Memory B cell (primary cell): Measurements from ENCODE around the gene MIA3.
A peak's percentile ranks its signal among the peaks of the same experiment; 100 is the strongest.
"Not testable (repeated sequence)": the region's sequence is repeated elsewhere in the genome, so short reads cannot be mapped to it uniquely, and the experiment has no call there.

Source experiments
- ATAC-seq: fragments of 150-1000 bp; cut with Tn5 transposase; 2 replicates; pipeline ENCODE4 v1.10.0; 2021; ENCODE audit warnings: low read depth, mild to moderate bottlenecking, moderate library complexity
- DNase-seq, 2 donors: peaks; one replicate each; pipeline ENCODE4 v3.0.0; 2022; ENCODE audit warnings: low spot score in 2 of 2
- H3K27ac Mint-ChIP-seq: one replicate; pipeline ENCODE4 v1.8.0; 2022; ENCODE audit warnings: mild to moderate bottlenecking, moderate library complexity, mixed read lengths
- H3K27me3 Mint-ChIP-seq: one replicate; pipeline ENCODE4 v1.8.0; 2022; ENCODE audit warnings: mixed read lengths
- H3K36me3 Mint-ChIP-seq: one replicate; pipeline ENCODE4 v1.8.0; 2022; ENCODE audit warnings: mild to moderate bottlenecking, mixed read lengths
- H3K4me1 Mint-ChIP-seq: one replicate; pipeline ENCODE4 v1.8.0; 2022; ENCODE audit warnings: mixed read lengths
- H3K4me3 Mint-ChIP-seq: one replicate; pipeline ENCODE4 v1.8.0; 2022; ENCODE audit warnings: mild to moderate bottlenecking, moderate library complexity, mixed read lengths
- H3K9me3 Mint-ChIP-seq: one replicate; pipeline ENCODE4 v1.8.0; 2022; ENCODE audit warnings: mixed read lengths

The MIA3 gene

GRCh38 chr1:222606757-222607156 is 11.1 kb upstream of the MIA3 start:
- H3K4me1 Mint-ChIP-seq = no peaks in the 10 kb centered on the region
- peaks cover 6% of the 10 kb centered on the region for H3K36me3 Mint-ChIP-seq
- ATAC-seq (no peak), DNase-seq (no peak)
- H3K27me3 Mint-ChIP-seq = no peaks in the 10 kb centered on the region
- H3K4me3 Mint-ChIP-seq = no peak overlapping the region
- H3K9me3 Mint-ChIP-seq = peaks cover 1% of the 10 kb centered on the region
- H3K27ac Mint-ChIP-seq = no peak overlapping the region

GRCh38 chr1:222609111-222609510 is 8.8 kb upstream of the MIA3 start:
- H3K9me3 Mint-ChIP-seq, H3K36me3 Mint-ChIP-seq, DNase-seq, ATAC-seq, H3K4me3 Mint-ChIP-seq, H3K27ac Mint-ChIP-seq, H3K4me1 Mint-ChIP-seq, H3K27me3 Mint-ChIP-seq: not testable (repeated sequence)

GRCh38 chr1:222610728-222611127 is 7.2 kb upstream of the MIA3 start:
- Mint-ChIP-seq H3K9me3 (peaks cover 1% of the 10 kb centered on the region), H3K27ac (no peak overlapping the region), H3K36me3 (peaks cover 6% of the 10 kb centered on the region), H3K4me3 (no peak overlapping the region), H3K4me1 (no peaks in the 10 kb centered on the region), H3K27me3 (peaks cover 2% of the 10 kb centered on the region)
- ATAC-seq (no peak), DNase-seq (no peak)

- H3K4me1 Mint-ChIP-seq = peaks cover 5% of the 10 kb centered on the region
- no peak overlapping the region for H3K4me3 Mint-ChIP-seq
- no peak overlapping the region for H3K27ac Mint-ChIP-seq
- DNase-seq = no peak
- H3K36me3 Mint-ChIP-seq = peaks cover 5% of the 10 kb centered on the region
- peaks cover 1% of the 10 kb centered on the region for H3K9me3 Mint-ChIP-seq
- peaks cover 2% of the 10 kb centered on the region for H3K27me3 Mint-ChIP-seq
- no peak for ATAC-seq
Observed at GRCh38 chr1:222613627-222614026, 4.3 kb upstream of the MIA3 start.

- H3K27me3 Mint-ChIP-seq = peaks cover 2% of the 10 kb centered on the region
- no peaks in the 10 kb centered on the region for H3K9me3 Mint-ChIP-seq
- ATAC-seq (no peak), DNase-seq (no peak)
- no peak overlapping the region for H3K4me3 Mint-ChIP-seq
- H3K36me3 Mint-ChIP-seq = peaks cover 4% of the 10 kb centered on the region
- H3K4me1 Mint-ChIP-seq = peaks cover 18% of the 10 kb centered on the region
- no peak overlapping the region for H3K27ac Mint-ChIP-seq
Observed at GRCh38 chr1:222616525-222616924, 1.4 kb upstream of the MIA3 start.

- peak overlapping the region; percentile 92 for H3K27ac Mint-ChIP-seq
- peak overlapping the region; percentile 96 for H3K4me3 Mint-ChIP-seq
- no peaks in the 10 kb centered on the region for H3K9me3 Mint-ChIP-seq
Observed at GRCh38 chr1:222617367-222617951, 438 bp upstream of the MIA3 start.

GRCh38 chr1:222618880-222619596 is 1.1 kb downstream of the MIA3 start:
- no peak for DNase-seq
- no peak for ATAC-seq
- H3K36me3 Mint-ChIP-seq = peaks cover 12% of the 10 kb centered on the region
- H3K4me3 Mint-ChIP-seq = peak overlapping the region; percentile 83
- H3K27me3 Mint-ChIP-seq = peaks cover 2% of the 10 kb centered on the region
- peak overlapping the region; percentile 92 for H3K27ac Mint-ChIP-seq
- no peaks in the 10 kb centered on the region for H3K9me3 Mint-ChIP-seq
- H3K4me1 Mint-ChIP-seq = peaks cover 21% of the 10 kb centered on the region

More at GRCh38 chr1:222617367-222617951, 438 bp upstream of the MIA3 start:
- ATAC-seq (peak; percentile 86), DNase-seq (peak; percentile 81 to 82)
- peaks cover 18% of the 10 kb centered on the region for H3K4me1 Mint-ChIP-seq
- peaks cover 2% of the 10 kb centered on the region for H3K27me3 Mint-ChIP-seq
- peaks cover 7% of the 10 kb centered on the region for H3K36me3 Mint-ChIP-seq

GRCh38 chr1:222620566-222620965 is 2.7 kb downstream of the MIA3 start:
- DNase-seq (no peak), ATAC-seq (no peak)
- peaks cover 14% of the 10 kb centered on the region for H3K36me3 Mint-ChIP-seq
- no peaks in the 10 kb centered on the region for H3K9me3 Mint-ChIP-seq
- H3K4me1 Mint-ChIP-seq = peaks cover 21% of the 10 kb centered on the region
- no peak overlapping the region for H3K27ac Mint-ChIP-seq
- H3K4me3 Mint-ChIP-seq = no peak overlapping the region
- H3K27me3 Mint-ChIP-seq = no peaks in the 10 kb centered on the region

- no peak for ATAC-seq
- H3K36me3 Mint-ChIP-seq = peaks cover 26% of the 10 kb centered on the region
- DNase-seq = no peak
- no peaks in the 10 kb centered on the region for H3K9me3 Mint-ChIP-seq
- no peak overlapping the region for H3K4me3 Mint-ChIP-seq
- no peaks in the 10 kb centered on the region for H3K27me3 Mint-ChIP-seq
- H3K4me1 Mint-ChIP-seq = peaks cover 17% of the 10 kb centered on the region
- no peak overlapping the region for H3K27ac Mint-ChIP-seq
Observed at GRCh38 chr1:222622765-222623164, 4.9 kb downstream of the MIA3 start.

- no peaks in the 10 kb centered on the region for H3K9me3 Mint-ChIP-seq
- DNase-seq (no peak), ATAC-seq (no peak)
- H3K4me1 Mint-ChIP-seq = peaks cover 17% of the 10 kb centered on the region
- H3K27ac Mint-ChIP-seq = no peak overlapping the region
- no peaks in the 10 kb centered on the region for H3K27me3 Mint-ChIP-seq
- H3K36me3 Mint-ChIP-seq = peaks cover 32% of the 10 kb centered on the region
- H3K4me3 Mint-ChIP-seq = no peak overlapping the region
Observed at GRCh38 chr1:222623458-222623857, 5.6 kb downstream of the MIA3 start.

- Mint-ChIP-seq H3K27ac (no peak overlapping the region), H3K27me3 (no peaks in the 10 kb centered on the region), H3K4me1 (peaks cover 13% of the 10 kb centered on the region), H3K9me3 (no peaks in the 10 kb centered on the region), H3K4me3 (no peak overlapping the region), H3K36me3 (peaks cover 37% of the 10 kb centered on the region)
- DNase-seq = no peak
- no peak for ATAC-seq
Observed at GRCh38 chr1:222624214-222624613, 6.3 kb downstream of the MIA3 start.

- no peak overlapping the region for H3K27ac Mint-ChIP-seq
- no peak overlapping the region for H3K4me3 Mint-ChIP-seq
- no peak for DNase-seq
- H3K4me1 Mint-ChIP-seq = peaks cover 2% of the 10 kb centered on the region
- no peaks in the 10 kb centered on the region for H3K27me3 Mint-ChIP-seq
- H3K9me3 Mint-ChIP-seq = no peaks in the 10 kb centered on the region
- no peak for ATAC-seq
- peaks cover 37% of the 10 kb centered on the region for H3K36me3 Mint-ChIP-seq
Observed at GRCh38 chr1:222627232-222627631, 9.3 kb downstream of the MIA3 start.

GRCh38 chr1:222629921-222630535 is 12.1 kb downstream of the MIA3 start:
- Mint-ChIP-seq H3K9me3 (no peaks in the 10 kb centered on the region), H3K36me3 (peaks cover 37% of the 10 kb centered on the region), H3K27me3 (no peaks in the 10 kb centered on the region), H3K4me1 (peaks cover 7% of the 10 kb centered on the region), H3K4me3 (no peak overlapping the region), H3K27ac (no peak overlapping the region)
- no peak for DNase-seq
- ATAC-seq = no peak

GRCh38 chr1:222631611-222632208 is 13.8 kb downstream of the MIA3 start:
- H3K4me3 Mint-ChIP-seq = no peak overlapping the region
- peaks cover 7% of the 10 kb centered on the region for H3K4me1 Mint-ChIP-seq
- ATAC-seq (no peak), DNase-seq (no peak)
- H3K36me3 Mint-ChIP-seq = peaks cover 33% of the 10 kb centered on the region
- no peaks in the 10 kb centered on the region for H3K27me3 Mint-ChIP-seq
- no peaks in the 10 kb centered on the region for H3K9me3 Mint-ChIP-seq
- H3K27ac Mint-ChIP-seq = peak overlapping the region; percentile 24
